ENCODE data around the gene CHD5. TPM values are rescaled to one million over a fixed set of nuclear protein-coding genes. Genes with fewer than 3 reads are reported as not detected.
A peak's percentile ranks its signal among the peaks of the same experiment; 100 is the strongest.
"Not testable (repeated sequence)": the region's sequence is repeated elsewhere in the genome, so short reads cannot be mapped to it uniquely, and the experiment has no call there.

CHD5 gene
- 1.1 TPM for total RNA-seq

GRCh38 chr1:6180268-6180706 lies at the start of gene CHD5:
TSS of gene CHD5 (minus strand) at chr1:6180321. CDS start at chr1:6180023, 298 bp downstream.
- DNase-seq = no peak

GRCh38 chr1:6225651-6226050 lies 45.5 kb upstream of the CHD5 start:
- DNase-seq = no peak

GRCh38 chr1:6224718-6225117 lies 44.6 kb upstream of the CHD5 start:
- no peak for DNase-seq

- DNase-seq = no peak
Measured at GRCh38 chr1:6223617-6224016, 43.5 kb upstream of the CHD5 start.

- peak; percentile 98 for DNase-seq
Measured at GRCh38 chr1:6222636-6223035, 42.5 kb upstream of the CHD5 start.

- no peak for DNase-seq
Measured at GRCh38 chr1:6221210-6221784, 41.2 kb upstream of the CHD5 start.

GRCh38 chr1:6220236-6220635 lies 40.1 kb upstream of the CHD5 start:
- DNase-seq = no peak

GRCh38 chr1:6219641-6220040 lies 39.5 kb upstream of the CHD5 start:
- DNase-seq = not testable (repeated sequence)

- no peak for DNase-seq
Measured at GRCh38 chr1:6218375-6219164, 38.4 kb upstream of the CHD5 start.

GRCh38 chr1:6212193-6212959 lies 32.3 kb upstream of the CHD5 start:
- DNase-seq = no peak

GRCh38 chr1:6211731-6212130 lies 31.6 kb upstream of the CHD5 start:
- no peak for DNase-seq

GRCh38 chr1:6210591-6211355 lies 30.7 kb upstream of the CHD5 start:
- DNase-seq = no peak

- no peak for DNase-seq
Measured at GRCh38 chr1:6209661-6210580, 29.8 kb upstream of the CHD5 start.

- DNase-seq = peak; percentile 63
Measured at GRCh38 chr1:6208723-6209660, 28.9 kb upstream of the CHD5 start.

GRCh38 chr1:6207921-6208320 lies 27.8 kb upstream of the CHD5 start:
- no peak for DNase-seq

- no peak for DNase-seq
Measured at GRCh38 chr1:6207075-6207885, 27.2 kb upstream of the CHD5 start.

- no peak for DNase-seq
Measured at GRCh38 chr1:6206520-6206855, 26.4 kb upstream of the CHD5 start.

- DNase-seq = peak; percentile 78
Measured at GRCh38 chr1:6205849-6206519, 25.9 kb upstream of the CHD5 start, which contains the start of gene RNF207. TSS of gene RNF207 (plus strand) at chr1:6206119. CDS start at chr1:6206536, 417 bp downstream.

GRCh38 chr1:6202256-6202655 lies 22.1 kb upstream of the CHD5 start:
- DNase-seq = no peak

Measured in tongue (tissue), 2 donors.